GM19099 (cell line): Measurements from ENCODE around the gene STAG3.
"Not testable (repeated sequence)": the region's sequence is repeated elsewhere in the genome, so short reads cannot be mapped to it uniquely, and the experiment has no call there.

ENCODE experiments used
- POLR2A ChIP-seq: IDR thresholded peaks from 3 replicates; pipeline ENCODE4 v1.6.1; 2011; ENCODE audit warnings: low read depth; ENCODE audit not compliant: insufficient read length; ENCODE audit errors: extremely low read depth

STAG3 gene

DNA sequence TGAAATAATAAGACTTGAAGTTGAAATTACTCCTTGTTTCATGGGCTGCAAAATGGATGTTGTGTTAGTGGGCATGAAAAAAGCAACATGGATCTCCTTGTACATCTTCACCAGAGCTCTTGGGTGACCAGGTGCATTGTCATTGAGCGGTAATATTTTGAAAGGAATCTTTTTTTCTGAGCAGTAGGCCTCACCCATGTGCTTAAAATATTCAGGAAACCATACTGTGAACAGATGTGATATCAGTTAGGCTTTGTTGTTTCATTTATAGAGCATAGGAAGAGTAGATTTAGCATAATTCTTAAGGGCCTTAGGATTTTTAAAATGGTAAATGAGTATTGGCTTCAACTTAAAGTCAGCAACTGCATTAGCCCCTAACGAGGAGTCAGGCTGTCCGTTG is 15.3 kb downstream of the STAG3 start:
- no peak for TF ChIP-seq POLR2A

GRCh38 chr7:100195222-100195621 is 17.5 kb downstream of the STAG3 start:
- no peak for TF ChIP-seq POLR2A

GRCh38 chr7:100198266-100198665 is 20.5 kb downstream of the STAG3 start:
- no peak for TF ChIP-seq POLR2A

GRCh38 chr7:100200693-100201092 is 23.0 kb downstream of the STAG3 start:
- TF ChIP-seq POLR2A: no peak

- TF ChIP-seq POLR2A: no peak
Measured at GRCh38 chr7:100204454-100204853, 26.7 kb downstream of the STAG3 start.

- TF ChIP-seq POLR2A: peak; percentile 25
Measured at GRCh38 chr7:100208911-100209408, 31.2 kb downstream of the STAG3 start.

GRCh38 chr7:100209493-100209892 is 31.8 kb downstream of the STAG3 start:
- no peak for TF ChIP-seq POLR2A

DNA sequence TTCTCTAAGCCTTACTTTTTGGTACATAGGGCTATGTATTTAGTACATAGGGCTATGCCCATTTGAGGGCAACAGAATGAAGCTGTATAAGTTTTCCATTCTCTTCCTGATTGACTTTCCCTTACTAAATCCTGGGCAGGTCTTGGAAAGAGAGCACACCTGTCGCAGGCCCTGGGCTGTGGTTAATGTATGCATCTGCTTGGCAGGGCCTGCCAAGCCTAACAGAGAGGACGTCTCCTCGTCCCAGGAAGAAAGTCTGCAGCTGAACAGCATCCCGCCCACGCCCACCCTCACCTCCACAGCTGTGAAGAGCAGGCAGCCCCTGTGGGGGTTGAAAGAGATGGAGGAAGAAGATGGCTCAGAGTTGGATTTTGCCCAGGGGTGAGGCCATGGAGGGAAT is 33.1 kb downstream of the STAG3 start:
- no peak for TF ChIP-seq POLR2A

DNA sequence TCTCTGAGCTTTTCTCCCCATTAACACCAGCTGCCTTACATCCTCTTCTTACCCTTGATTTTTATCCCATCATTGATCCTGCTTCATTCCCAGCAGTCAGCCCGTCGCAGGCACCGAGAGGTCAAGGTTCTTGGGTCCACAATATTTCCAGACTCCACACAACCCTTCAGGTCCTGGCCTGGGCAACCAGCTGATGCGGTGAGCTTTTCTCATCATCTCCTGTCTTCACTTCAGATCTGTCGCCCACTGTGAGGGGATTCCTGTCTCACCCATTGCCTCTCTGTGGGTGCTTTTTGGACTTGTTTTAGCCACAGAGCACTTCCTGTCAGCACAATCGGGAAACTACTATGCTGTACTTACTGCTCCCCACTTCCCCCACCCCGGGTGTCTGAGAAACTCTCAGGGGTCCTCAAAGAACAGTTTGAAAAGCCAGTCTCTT is 33.6 kb downstream of the STAG3 start:
- TF ChIP-seq POLR2A: no peak

DNA sequence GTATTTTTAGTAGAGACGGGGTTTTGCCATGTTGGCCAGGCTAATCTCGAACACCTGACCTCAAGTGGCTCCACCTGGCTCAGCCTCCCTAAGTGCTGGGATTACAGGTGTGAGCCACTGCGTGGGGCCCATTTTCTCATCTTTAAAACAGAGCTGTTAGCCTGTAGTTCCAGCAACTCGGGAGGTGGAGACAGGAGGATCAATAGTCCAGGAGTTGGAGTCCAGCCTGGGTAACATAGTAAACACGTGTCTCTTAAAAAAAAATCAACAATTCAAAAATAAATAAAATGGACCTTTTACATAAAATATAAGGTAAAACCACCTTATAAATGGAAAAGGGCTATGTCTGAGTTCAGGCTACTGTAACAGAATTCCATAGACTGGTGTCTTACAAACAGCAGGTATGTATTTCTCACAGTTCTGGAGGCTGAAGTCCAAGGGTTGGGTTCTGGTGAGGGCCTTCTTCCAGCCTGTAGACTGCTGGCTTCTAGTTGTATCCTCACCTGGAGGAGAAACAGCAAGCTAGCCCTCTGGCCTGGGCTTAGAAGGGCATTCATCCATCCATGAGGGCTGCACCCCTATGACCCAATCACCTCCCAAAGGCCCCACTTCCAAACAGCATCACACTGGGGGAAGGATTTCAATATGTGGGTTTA is 35.0 kb downstream of the STAG3 start:
- TF ChIP-seq POLR2A: no peak

DNA sequence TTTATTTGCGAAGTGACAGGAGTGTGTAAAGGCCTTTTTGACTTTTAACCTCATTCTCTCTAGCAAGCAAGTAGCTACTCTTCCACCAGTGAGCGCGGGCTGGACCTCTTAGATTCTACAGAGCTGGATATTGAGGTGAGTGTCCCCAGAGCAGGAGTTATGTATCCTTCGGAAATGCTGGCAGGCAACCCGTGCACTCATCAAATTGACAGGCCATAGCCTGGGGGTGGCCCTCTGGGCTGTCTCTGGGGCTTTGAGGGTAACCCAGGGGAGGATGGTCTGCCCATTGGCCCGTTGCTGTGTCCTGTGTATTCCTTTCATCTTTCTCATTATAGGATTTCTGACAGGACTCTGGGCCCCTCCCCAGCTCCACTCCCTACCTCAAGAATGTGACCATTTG is 36.0 kb downstream of the STAG3 start:
- no peak for TF ChIP-seq POLR2A

DNA sequence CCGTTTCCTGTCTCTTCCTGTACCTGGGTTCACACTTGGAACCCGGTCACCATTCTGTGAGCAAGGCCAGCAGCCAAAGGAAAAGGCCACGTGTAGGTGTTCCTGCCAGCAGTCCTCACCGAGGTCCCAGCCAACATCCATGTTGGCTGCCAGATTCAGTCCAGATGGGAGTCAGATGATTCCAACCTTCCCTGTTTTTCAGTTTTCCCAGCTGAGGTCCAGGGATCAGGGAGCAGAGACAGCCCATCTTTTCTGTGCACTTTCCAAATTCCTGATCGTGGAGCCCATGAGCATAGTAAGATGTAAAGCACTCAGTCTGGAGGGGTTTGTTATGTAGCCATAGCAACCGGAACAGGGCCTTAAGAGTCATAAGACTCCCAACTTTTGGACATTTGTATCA is 38.2 kb downstream of the STAG3 start:
- no peak for TF ChIP-seq POLR2A

- TF ChIP-seq POLR2A: peak; percentile 9
Measured at GRCh38 chr7:100217934-100218333, 40.2 kb downstream of the STAG3 start.

GRCh38 chr7:100219271-100219737 is 41.6 kb downstream of the STAG3 start:
- no peak for TF ChIP-seq POLR2A

- not testable (repeated sequence) for TF ChIP-seq POLR2A
Measured at GRCh38 chr7:100219801-100220585, 42.3 kb downstream of the STAG3 start, which contains the start of gene PVRIG. TSS of gene PVRIG (plus strand) at chr7:100219949. CDS start at chr7:100219971, 22 bp downstream.
